A673 (cell line): Measurements from ENCODE around the gene CDCA4. TPM values are rescaled to one million over a fixed set of nuclear protein-coding genes. Genes with fewer than 3 reads are reported as not detected.

Experiments
- BruUV-seq: library from RNA; stranded (reverse); fragments of 400-500 nt; replicated peaks from 2 replicates; lab custom pipeline; 2021; lab: Mats Ljungman, UMichigan
- CTCF ChIA-PET: fragments of 300-600 bp; sonication (Branson Sonifier 250); formaldehyde crosslinking; loops from one replicate; lab custom pipeline; 2022; ENCODE audit warnings: antibody characterized with exemption; lab: Charles Lee
- POLR2A ChIA-PET: fragments of 300-600 bp; sonication (Branson Sonifier 250); formaldehyde crosslinking; loops from one replicate; lab custom pipeline; 2022; ENCODE audit warnings: antibody characterized with exemption; ENCODE audit not compliant: low non-redundant PET; lab: Charles Lee
- DNase-seq: peaks from one replicate; pipeline ENCODE4 v3.0.0-alpha.2; 2015; ENCODE audit warnings: low spot score
- H3K27ac ChIP-seq: fragments of 200-600 bp; sonication (generic); 2 replicates; pipeline ENCODE4 v1.5.1; 2016; ENCODE audit warnings: mixed run types, low read depth, mild to moderate bottlenecking, mixed read lengths, antibody characterized with exemption, low read length; ENCODE audit not compliant: poor library complexity, severe bottlenecking
- H3K27me3 ChIP-seq: fragments of 200-600 bp; sonication (generic); replicated peaks from 2 replicates; pipeline ENCODE4 v1.6.1; 2017; ENCODE audit warnings: mixed run types, low read depth, mild to moderate bottlenecking, mixed read lengths, antibody characterized with exemption, low read length; ENCODE audit not compliant: insufficient read depth, poor library complexity
- H3K36me3 ChIP-seq: fragments of 200-600 bp; sonication (generic); 2 replicates; pipeline ENCODE4 v1.6.1; 2016; ENCODE audit warnings: mixed run types, mild to moderate bottlenecking, mixed read lengths, antibody characterized with exemption, low read length; ENCODE audit not compliant: insufficient read depth, poor library complexity, severe bottlenecking
- H3K4me1 ChIP-seq: fragments of 200-600 bp; sonication (generic); 2 replicates; pipeline ENCODE4 v1.6.1; 2017; ENCODE audit warnings: mixed run types, mild to moderate bottlenecking, mixed read lengths, antibody characterized with exemption, low read length; ENCODE audit not compliant: insufficient read depth, poor library complexity, severe bottlenecking
- H3K4me3 ChIP-seq: fragments of 200-600 bp; sonication (generic); 2 replicates; pipeline ENCODE4 v1.5.1; 2016; ENCODE audit warnings: low read depth, mixed run types, mild to moderate bottlenecking, mixed read lengths, low read length; ENCODE audit not compliant: poor library complexity, severe bottlenecking
- H3K9me3 ChIP-seq: fragments of 200-600 bp; sonication (generic); 2 replicates; pipeline ENCODE4 v1.6.1; 2016; ENCODE audit warnings: mixed run types, low read depth, mild to moderate bottlenecking, mixed read lengths, antibody characterized with exemption, low read length; ENCODE audit not compliant: poor library complexity, severe bottlenecking
- CTCF ChIP-seq: fragments of 300-800, 200-600 bp; sonication (generic); conservative IDR thresholded peaks from 2 replicates; pipeline ENCODE4 v1.5.1; 2017; ENCODE audit warnings: low read depth, mild to moderate bottlenecking, antibody characterized with exemption, low read length, moderate library complexity, mixed read lengths
- EZH2 ChIP-seq: fragments of 200-600 bp; sonication (generic); IDR thresholded peaks from 2 replicates; pipeline ENCODE4 v1.6.1; 2017; ENCODE audit warnings: borderline replicate concordance, low read depth, mild to moderate bottlenecking, mixed read lengths, antibody characterized with exemption, low read length; ENCODE audit not compliant: poor library complexity, severe bottlenecking
- intact Hi-C: fragments of 100-400 bp; cut with micrococcal nuclease; formaldehyde crosslinking; loops from one replicate; pipeline ENCODE4 v1.10.0; 2022; ENCODE audit not compliant: unreplicated experiment
- total RNA-seq: library from RNA; stranded (reverse); gene quantifications from 2 replicates; pipeline ENCODE4 v1.2.3, GENCODE V29; 2021

CDCA4 gene
- total RNA-seq, 1 experiment from 2014 or later, result 49.7 TPM

- H3K36me3 ChIP-seq, result no peaks in the 10 kb centered on the region
- no peak for TF ChIP-seq EZH2
- TF ChIP-seq CTCF, result no peak
- ChIA-PET CTCF (interaction anchor here (0.7 kb wide), 1 partner anchor 237 kb away, joined by 3 read pairs; no protein-coding TSS in a partner anchor), POLR2A (no interaction called here)
- no peaks in the 10 kb centered on the region for H3K9me3 ChIP-seq
- intact Hi-C loops, result no loop called here
- no TSS peak for BruUV-seq
- DNase-seq, result no peak
- H3K4me3 ChIP-seq, result no peak overlapping the region
- H3K27me3 ChIP-seq, result no peaks in the 10 kb centered on the region
- H3K27ac ChIP-seq, result no peak overlapping the region
- no peaks in the 10 kb centered on the region for H3K4me1 ChIP-seq
Observed at GRCh38 chr14:105059035-105059924, 38.4 kb upstream of the CDCA4 start.

GRCh38 chr14:105058521-105059034 is 37.7 kb upstream of the CDCA4 start:
- TF ChIP-seq EZH2 (no peak), CTCF (no peak)
- CTCF ChIA-PET, result interaction anchor here (0.7 kb wide), 1 partner anchor 237 kb away, joined by 3 read pairs; no protein-coding TSS in a partner anchor

GRCh38 chr14:105056303-105056831 is 35.5 kb upstream of the CDCA4 start:
- CTCF ChIA-PET, result no interaction called here
- no TSS peak for BruUV-seq

More at GRCh38 chr14:105058521-105059034, 37.7 kb upstream of the CDCA4 start:
- Histone ChIP-seq H3K27me3 (no peaks in the 10 kb centered on the region), H3K4me1 (no peaks in the 10 kb centered on the region), H3K4me3 (no peak overlapping the region), H3K9me3 (no peaks in the 10 kb centered on the region), H3K27ac (no peak overlapping the region), H3K36me3 (no peaks in the 10 kb centered on the region)
- BruUV-seq, result no TSS peak
- intact Hi-C loops, result no loop called here
- no peak for DNase-seq
- POLR2A ChIA-PET, result no interaction called here

More at GRCh38 chr14:105056303-105056831, 35.5 kb upstream of the CDCA4 start:
- POLR2A ChIA-PET, result no interaction called here
- H3K27me3 ChIP-seq, result no peaks in the 10 kb centered on the region
- intact Hi-C loops, result no loop called here
- no peaks in the 10 kb centered on the region for H3K9me3 ChIP-seq
- H3K4me1 ChIP-seq, result no peaks in the 10 kb centered on the region
- no peak overlapping the region for H3K4me3 ChIP-seq
- DNase-seq, result no peak
- no peaks in the 10 kb centered on the region for H3K36me3 ChIP-seq
- TF ChIP-seq EZH2 (no peak), CTCF (no peak)
- H3K27ac ChIP-seq, result no peak overlapping the region
